Adrenal gland (tissue), 12 donors: Measurements from ENCODE around the gene TRABD. TPM values are rescaled to one million over a fixed set of nuclear protein-coding genes. Genes with fewer than 3 reads are reported as not detected.

Source experiments
- DNase-seq, 7 donors: peaks; one replicate each; pipeline ENCODE4 v3.0.0-alpha.2; 2019 to 2020
- H3K27ac ChIP-seq, 5 donors: fragments of 200-600 bp; sonication (generic) in 4 of 5; 1 replicate in 3 of 5; 2 replicates in 2 of 5; pipeline versions ENCODE4 v1.5.1 to v1.8.0; 2016 to 2020; ENCODE audit warnings: mild to moderate bottlenecking in 1 of 5
- H3K27me3 ChIP-seq: fragments of 200-600 bp; 2 replicates; pipeline ENCODE4 v1.8.0; 2021
- H3K36me3 ChIP-seq, 2 donors: fragments of 200-600 bp; replicated peaks in 1 of 2; 1 replicate in 1 of 2; 2 replicates in 1 of 2; pipeline versions ENCODE4 v1.5.1 to v1.8.0; 2018 to 2022
- H3K4me1 ChIP-seq, 2 donors: fragments of 200-600 bp; replicated peaks in 1 of 2; 1 replicate in 1 of 2; 2 replicates in 1 of 2; pipeline versions ENCODE4 v1.5.1 to v1.8.0; 2018 to 2021
- H3K4me3 ChIP-seq, 4 donors: fragments of 200-600 bp; sonication (generic) in 3 of 4; one replicate each; pipeline ENCODE4 v1.5.1; 2016 to 2018
- H3K9me3 ChIP-seq, 3 donors: fragments of 200-600 bp; sonication (generic) in 1 of 3; replicated peaks in 1 of 3; 1 replicate in 2 of 3; 2 replicates in 1 of 3; pipeline versions ENCODE4 v1.5.1 to v1.8.0; 2016 to 2021
- CTCF ChIP-seq, 6 experiments: fragments of 450-650 bp in 4 of 6; fragments of 200-600 bp in 2 of 6; sonication (generic) in 1 of 6; IDR thresholded peaks; 1 replicate in 5 of 6; 2 replicates in 1 of 6; pipeline versions ENCODE4 v1.5.1 to v1.8.0; 2016 to 2021; ENCODE audit warnings: antibody characterized with exemption in 6 of 6, mild to moderate bottlenecking in 2 of 6, moderate library complexity in 1 of 6
- POLR2A ChIP-seq, 2 donors: fragments of 450-650 bp; IDR thresholded peaks; one replicate each; pipeline ENCODE4 v1.6.1; 2017; ENCODE audit warnings: antibody characterized with exemption in 2 of 2, mild to moderate bottlenecking in 2 of 2, moderate library complexity in 1 of 2
- WGBS, 4 donors: extraction: QIAGEN DNeasy Blood & Tissue Kit in 2 of 4; methylation state at CpG; one replicate each; pipeline versions ENCODE4 v1.1.5 to v1.1.7; 2013 to 2017; 5-methylcytosine and 5-hydroxymethylcytosine counted together
- intact Hi-C, 2 donors: fragments of 100-400 bp; cut with DNase I; formaldehyde crosslinking; loops; one replicate each; pipeline versions ENCODE4 v1.14.1 to v1.15.0; 2022 to 2023
- polyA plus RNA-seq, 3 donors: library from polyadenylated mRNA; stranded (reverse); fragments of 200-250 nt in 2 of 3; fragments of 350-450 nt in 1 of 3; fragmentation: Illumina TruSeq in 1 of 3; extraction: RNeasy Lipid Tissue Mini Kit (QIAGEN cat#74804) in 1 of 3; gene quantifications; one replicate each; pipeline ENCODE4 v1.2.3, GENCODE V29; 2013 to 2014
- total RNA-seq, 9 donors: library from RNA; depleted of rRNA in 4 of 9; stranded (reverse); fragments of >200 nt in 4 of 9; fragments of 120-200 nt in 1 of 9; fragmentation: NEBNext Ultra II Directional in 1 of 9; extraction: Animal tissue kit (Norgen Biotek cat#: 25700) in 1 of 9; gene quantifications; one replicate each; pipeline versions ENCODE4 v1.1.0 to v1.2.4, GENCODE V29; 2013 to 2023
- donor health status: healthy with polysubstance abuse.
- donor health status: Bipolar disorder and iron deficiency.
- donor health status: DM: yes; HTN: yes; CAD: no.
- donor health status: DM: no; HTN: no; CAD: no.
- donor health status: DM: no; HTN: no; CAD: no.
- donor health status: DM: yes; HTN: yes; CAD: no.

TRABD gene
- total and polyA plus RNA-seq, 12 donors: 3.0 to 79.0 (median 28.9) TPM

- Histone ChIP-seq H3K27me3 (no peaks in the 10 kb centered on the region), H3K27ac (no peak overlapping the region), H3K36me3 (peaks cover 0 to 79% of the 10 kb centered on the region in 2 donors), H3K4me1 (no peaks in the 10 kb centered on the region), H3K9me3 (no peaks in the 10 kb centered on the region), H3K4me3 (no peak overlapping the region)
- DNase-seq: no peak
- TF ChIP-seq POLR2A (IDR thresholded peaks at IDR 0.05) (no peak), CTCF (IDR thresholded peaks at IDR 0.05) (no peak)
- 72 to 89% (median 76%) methylated on average over 4 to 17 of the region's 17 CpGs for WGBS, 4 donors
- intact Hi-C loops: no loop called here
Measured at GRCh38 chr22:50215297-50216054, 29.8 kb downstream of the TRABD start.

GRCh38 chr22:50216055-50216683, 30.5 kb downstream of the TRABD start:
- H3K27ac ChIP-seq: no peak overlapping the region
- H3K4me3 ChIP-seq: no peak overlapping the region
- peaks cover 0 to 79% of the 10 kb centered on the region in 2 donors for H3K36me3 ChIP-seq
- no peaks in the 10 kb centered on the region for H3K4me1 ChIP-seq
- no peaks in the 10 kb centered on the region for H3K27me3 ChIP-seq
- no peak for DNase-seq
- WGBS, 4 donors: 80 to 84% (median 82%) methylated on average over 5 to 15 of the region's 15 CpGs
- TF ChIP-seq POLR2A (IDR thresholded peaks at IDR 0.05) (no peak), CTCF (IDR thresholded peaks at IDR 0.05) (no peak)
- intact Hi-C loops: no loop called here
- H3K9me3 ChIP-seq: no peaks in the 10 kb centered on the region

- H3K27ac ChIP-seq: no peak overlapping the region
- 92 to 96% (median 93%) methylated on average over 34 to 57 of the region's 57 CpGs for WGBS, 4 donors
- no peak overlapping the region for H3K4me3 ChIP-seq
- no peak for TF ChIP-seq POLR2A (IDR thresholded peaks at IDR 0.05)
- no peak for TF ChIP-seq CTCF (IDR thresholded peaks at IDR 0.05)
- intact Hi-C loops: no loop called here
- H3K4me1 ChIP-seq: no peaks in the 10 kb centered on the region
- H3K9me3 ChIP-seq: no peaks in the 10 kb centered on the region
- peak in 1 of 7 donors; percentile 26 for DNase-seq
- H3K36me3 ChIP-seq: peaks cover 0 to 82% of the 10 kb centered on the region in 2 donors
- H3K27me3 ChIP-seq: no peaks in the 10 kb centered on the region
Measured at GRCh38 chr22:50216684-50217520, 31.2 kb downstream of the TRABD start.

- Histone ChIP-seq H3K9me3 (no peaks in the 10 kb centered on the region), H3K4me3 (no peak overlapping the region), H3K4me1 (no peaks in the 10 kb centered on the region), H3K27ac (no peak overlapping the region), H3K27me3 (no peaks in the 10 kb centered on the region), H3K36me3 (peaks cover 0 to 85% of the 10 kb centered on the region in 2 donors)
- 85 to 92% (median 89%) methylated on average over 4 to 21 of the region's 21 CpGs for WGBS, 4 donors
- TF ChIP-seq CTCF (IDR thresholded peaks at IDR 0.05) (no peak), POLR2A (IDR thresholded peaks at IDR 0.05) (no peak)
- intact Hi-C loops: no loop called here
- DNase-seq: no peak
Measured at GRCh38 chr22:50217543-50218152, 31.9 kb downstream of the TRABD start.
